ENCODE measurements around the gene OR5K2. TPM values are rescaled to one million over a fixed set of nuclear protein-coding genes. Genes with fewer than 3 reads are reported as not detected.

OR5K2 gene
- total RNA-seq, 1 donor, result not detected

GRCh38 chr3:98530676-98531075 lies 33.2 kb downstream of the OR5K2 start:
- no peak overlapping the region for H3K4me3 ChIP-seq (ENCODE audit: low read depth, low read length)
- no peak for TF ChIP-seq CTCF (IDR thresholded peaks at IDR 0.05; ENCODE audit: insufficient read depth, low read length)
- no peak for DNase-seq (ENCODE audit: low read depth)

- H3K4me3 ChIP-seq (ENCODE audit: low read depth, low read length), result no peak within 1 kb of the TSS
- no peak for TF ChIP-seq CTCF (IDR thresholded peaks at IDR 0.05; ENCODE audit: insufficient read depth, low read length)
- no peak for DNase-seq (ENCODE audit: low read depth)
Measured at GRCh38 chr3:98531622-98532274, 34.3 kb downstream of the OR5K2 start, which contains the start of gene GPR15. GPR15 (plus strand) TSS chr3:98531978; CDS start chr3:98532034, 56 bp downstream.

- H3K4me3 ChIP-seq (ENCODE audit: low read depth, low read length), result no peak overlapping the region
- TF ChIP-seq CTCF (IDR thresholded peaks at IDR 0.05; ENCODE audit: insufficient read depth, low read length), result no peak
- DNase-seq (ENCODE audit: low read depth), result no peak
Measured at GRCh38 chr3:98532275-98532637, 34.8 kb downstream of the OR5K2 start.

- no peak for DNase-seq (ENCODE audit: low read depth)
- TF ChIP-seq CTCF (IDR thresholded peaks at IDR 0.05; ENCODE audit: insufficient read depth, low read length), result no peak
- no peak overlapping the region for H3K4me3 ChIP-seq (ENCODE audit: low read depth, low read length)
Measured at GRCh38 chr3:98532709-98533571, 35.5 kb downstream of the OR5K2 start.

GRCh38 chr3:98534168-98534567 lies 36.7 kb downstream of the OR5K2 start:
- no peak for TF ChIP-seq CTCF (IDR thresholded peaks at IDR 0.05; ENCODE audit: insufficient read depth, low read length)
- H3K4me3 ChIP-seq (ENCODE audit: low read depth, low read length), result no peak overlapping the region
- no peak for DNase-seq (ENCODE audit: low read depth)

GRCh38 chr3:98534734-98535133 lies 37.3 kb downstream of the OR5K2 start:
- H3K4me3 ChIP-seq (ENCODE audit: low read depth, low read length), result no peak overlapping the region
- DNase-seq (ENCODE audit: low read depth), result no peak
- TF ChIP-seq CTCF (IDR thresholded peaks at IDR 0.05; ENCODE audit: insufficient read depth, low read length), result no peak
